GM13977 (cell line): ENCODE results near the gene NKD1.

Experiments
- DNase-seq: peaks from one replicate; pipeline ENCODE4 v3.0.0; 2012; ENCODE audit warnings: low spot score
- in situ Hi-C: fragments of 300-500 bp; cut with MboI; formaldehyde crosslinking; loops from one replicate; pipeline ENCODE4 v1.12.0; 2022; ENCODE audit warnings: low sequenced_read_pairs, low pct_unique_long_range_greater_than_20kb, mixed read lengths, inconsistent platforms; ENCODE audit not compliant: unreplicated experiment
- TF ChIP-seq, protein P1 (sequence below): IDR thresholded peaks from 2 replicates; pipeline ENCODE4 v1.5.1; 2012; ENCODE audit warnings: mild to moderate bottlenecking, control low read depth; ENCODE audit not compliant: insufficient read depth; ENCODE audit errors: extremely low read depth, missing control alignments

NKD1 gene

GRCh38 chr16:50519602-50520001, 28.6 kb upstream of the NKD1 start:
- in situ Hi-C loops, result no loop called here
- TF ChIP-seq, protein P1, sequence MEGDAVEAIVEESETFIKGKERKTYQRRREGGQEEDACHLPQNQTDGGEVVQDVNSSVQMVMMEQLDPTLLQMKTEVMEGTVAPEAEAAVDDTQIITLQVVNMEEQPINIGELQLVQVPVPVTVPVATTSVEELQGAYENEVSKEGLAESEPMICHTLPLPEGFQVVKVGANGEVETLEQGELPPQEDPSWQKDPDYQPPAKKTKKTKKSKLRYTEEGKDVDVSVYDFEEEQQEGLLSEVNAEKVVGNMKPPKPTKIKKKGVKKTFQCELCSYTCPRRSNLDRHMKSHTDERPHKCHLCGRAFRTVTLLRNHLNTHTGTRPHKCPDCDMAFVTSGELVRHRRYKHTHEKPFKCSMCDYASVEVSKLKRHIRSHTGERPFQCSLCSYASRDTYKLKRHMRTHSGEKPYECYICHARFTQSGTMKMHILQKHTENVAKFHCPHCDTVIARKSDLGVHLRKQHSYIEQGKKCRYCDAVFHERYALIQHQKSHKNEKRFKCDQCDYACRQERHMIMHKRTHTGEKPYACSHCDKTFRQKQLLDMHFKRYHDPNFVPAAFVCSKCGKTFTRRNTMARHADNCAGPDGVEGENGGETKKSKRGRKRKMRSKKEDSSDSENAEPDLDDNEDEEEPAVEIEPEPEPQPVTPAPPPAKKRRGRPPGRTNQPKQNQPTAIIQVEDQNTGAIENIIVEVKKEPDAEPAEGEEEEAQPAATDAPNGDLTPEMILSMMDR, result no peak

GRCh38 chr16:50520451-50521245, 27.5 kb upstream of the NKD1 start:
- DNase-seq, result no peak
- in situ Hi-C loops, result no loop called here
- TF ChIP-seq, protein P1, result no peak

More at GRCh38 chr16:50519602-50520001, 28.6 kb upstream of the NKD1 start:
- no peak for DNase-seq

DNA sequence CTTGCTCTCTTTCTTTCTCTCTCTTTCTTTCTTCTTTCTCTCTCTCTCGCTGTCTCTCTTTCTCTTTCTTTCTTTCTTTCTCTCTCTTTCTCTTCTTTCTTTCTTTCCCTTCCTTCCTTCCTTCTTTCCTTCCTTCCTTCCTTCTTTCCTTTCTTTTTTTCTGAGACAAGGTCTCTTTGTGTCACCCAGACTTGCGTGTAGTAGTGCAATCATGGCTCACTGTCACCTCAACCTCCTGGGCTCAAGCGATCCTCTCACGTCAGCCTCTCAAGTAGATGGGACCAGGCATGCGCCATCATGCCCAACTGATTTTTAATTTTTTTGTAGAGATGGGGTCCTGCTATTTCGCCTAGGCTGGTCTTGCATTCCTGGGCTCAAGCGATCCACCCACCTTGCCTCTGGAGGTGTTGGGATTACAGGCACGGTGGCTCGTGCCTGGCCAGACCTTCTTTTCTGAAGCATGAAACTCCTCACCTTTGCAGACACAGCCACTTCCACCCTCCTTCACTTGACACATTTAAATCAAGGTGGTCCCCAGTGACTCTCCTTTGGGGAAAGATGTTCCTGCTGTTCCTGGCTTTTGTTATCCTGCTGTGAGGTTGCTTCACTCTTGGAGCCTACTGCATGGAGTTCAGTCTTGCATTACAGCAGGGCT, 26.8 kb upstream of the NKD1 start:
- no peak for DNase-seq
- in situ Hi-C loops, result no loop called here
- TF ChIP-seq, protein P1, result no peak

GRCh38 chr16:50522324-50522723, 25.9 kb upstream of the NKD1 start:
- TF ChIP-seq, protein P1, result no peak
- no peak for DNase-seq
- in situ Hi-C loops, result no loop called here

- TF ChIP-seq, protein P1, result no peak
- no peak for DNase-seq
- in situ Hi-C loops, result no loop called here
Measured at GRCh38 chr16:50523710-50524109, 24.5 kb upstream of the NKD1 start.

DNA sequence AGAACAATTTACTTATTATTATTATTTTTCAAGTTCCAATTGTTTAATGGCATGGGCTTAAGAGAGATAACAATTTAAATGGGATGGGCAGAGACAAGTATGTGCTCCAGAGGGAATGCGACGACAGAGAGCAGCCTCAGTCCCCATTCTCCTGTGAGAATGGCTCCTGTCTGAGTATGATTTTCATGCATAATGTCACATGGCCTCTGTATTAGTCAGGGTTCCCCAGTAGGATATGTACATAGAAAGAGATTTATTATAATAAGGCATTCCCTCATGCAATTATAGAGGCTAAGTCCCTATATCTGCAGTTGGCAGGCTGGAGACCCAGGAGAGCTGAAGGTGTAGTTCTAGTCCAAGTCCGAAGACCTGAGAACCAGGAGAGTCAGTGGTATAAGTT, 22.9 kb upstream of the NKD1 start:
- TF ChIP-seq, protein P1, result no peak
- in situ Hi-C loops, result no loop called here
- no peak for DNase-seq
